GM18909 (cell line): Measurements from ENCODE around the gene STRADA.

ENCODE experiments used
- ATAC-seq: cut with Tn5 transposase; IDR thresholded peaks from one replicate; pipeline ENCODE4 v1.9.1; 2021; ENCODE audit warnings: mild to moderate bottlenecking; ENCODE audit not compliant: unreplicated experiment, poor library complexity

The STRADA gene

DNA sequence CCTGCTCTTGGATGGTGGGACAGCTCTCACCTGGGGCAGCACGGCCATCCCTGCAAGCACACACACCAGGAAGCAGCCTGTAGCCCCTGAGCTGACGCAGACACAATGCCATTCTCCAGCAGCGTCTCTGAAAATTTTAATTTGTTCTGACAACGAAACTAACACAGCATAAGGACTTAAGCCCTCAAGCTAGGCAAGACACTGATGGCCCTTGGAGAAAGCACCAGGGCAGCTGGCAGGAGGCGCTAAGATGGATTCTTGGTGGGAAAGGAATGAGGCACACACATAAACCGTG lies 38.9 kb downstream of the STRADA start:
- ATAC-seq: no peak

DNA sequence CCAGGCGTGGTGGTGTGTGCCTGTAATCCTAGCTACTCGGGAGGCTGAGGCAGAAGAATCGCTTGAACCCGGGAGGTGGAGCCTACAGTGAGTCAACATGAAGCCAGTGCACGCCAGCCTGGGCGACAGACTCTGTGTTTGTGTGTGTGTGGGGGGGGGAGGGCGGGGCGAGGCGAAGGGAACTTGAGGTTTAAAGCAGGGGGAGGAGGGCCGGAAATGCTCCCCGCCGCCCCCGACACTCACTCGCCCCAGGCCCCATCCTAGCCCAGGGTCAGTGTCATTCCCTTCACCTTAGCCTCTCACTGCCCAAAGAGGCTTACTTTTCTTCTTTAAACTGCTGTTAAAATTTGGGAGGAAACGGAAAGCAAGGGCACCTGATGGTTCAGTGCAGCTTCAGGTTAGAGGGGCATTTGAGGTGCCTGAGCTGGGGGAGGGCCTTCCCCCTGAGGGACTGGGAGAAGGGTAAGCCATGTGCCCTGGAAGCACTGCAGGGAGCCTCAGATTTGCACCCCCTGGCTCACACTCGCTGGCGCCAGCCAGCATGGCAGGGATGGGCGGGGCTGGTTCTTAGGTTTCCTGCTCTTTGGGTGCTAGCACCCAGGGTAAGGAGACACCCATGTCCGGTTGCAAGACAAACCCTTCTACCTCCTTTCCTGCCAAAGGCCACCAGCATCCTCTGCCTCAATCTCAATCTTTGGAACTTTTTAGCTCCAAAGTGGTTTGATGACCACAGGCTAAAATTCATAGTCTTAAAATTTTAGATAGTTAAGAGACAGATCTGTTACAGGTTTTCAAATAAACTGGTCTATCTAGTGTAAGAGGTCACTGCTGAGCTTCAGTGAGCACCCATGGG lies 39.5 kb downstream of the STRADA start:
- ATAC-seq: no peak

DNA sequence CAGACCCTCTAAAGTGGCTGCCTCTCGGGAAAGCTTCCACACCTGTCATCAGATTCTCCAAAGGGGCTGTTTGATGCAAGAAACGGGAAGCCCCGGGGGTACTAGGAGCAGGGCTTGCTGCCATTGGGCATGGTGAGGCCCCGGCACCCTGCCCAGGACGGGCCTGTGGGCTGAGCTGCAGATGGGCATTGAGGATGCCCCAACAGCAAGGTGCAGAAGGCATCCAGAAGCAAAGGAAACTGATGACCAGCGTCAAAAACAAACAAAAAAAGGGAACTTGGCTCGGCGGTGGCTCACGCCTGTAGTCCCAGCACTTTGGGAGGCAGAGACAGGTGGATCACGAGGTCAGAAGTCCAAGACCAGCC lies 40.2 kb downstream of the STRADA start:
- ATAC-seq: no peak

DNA sequence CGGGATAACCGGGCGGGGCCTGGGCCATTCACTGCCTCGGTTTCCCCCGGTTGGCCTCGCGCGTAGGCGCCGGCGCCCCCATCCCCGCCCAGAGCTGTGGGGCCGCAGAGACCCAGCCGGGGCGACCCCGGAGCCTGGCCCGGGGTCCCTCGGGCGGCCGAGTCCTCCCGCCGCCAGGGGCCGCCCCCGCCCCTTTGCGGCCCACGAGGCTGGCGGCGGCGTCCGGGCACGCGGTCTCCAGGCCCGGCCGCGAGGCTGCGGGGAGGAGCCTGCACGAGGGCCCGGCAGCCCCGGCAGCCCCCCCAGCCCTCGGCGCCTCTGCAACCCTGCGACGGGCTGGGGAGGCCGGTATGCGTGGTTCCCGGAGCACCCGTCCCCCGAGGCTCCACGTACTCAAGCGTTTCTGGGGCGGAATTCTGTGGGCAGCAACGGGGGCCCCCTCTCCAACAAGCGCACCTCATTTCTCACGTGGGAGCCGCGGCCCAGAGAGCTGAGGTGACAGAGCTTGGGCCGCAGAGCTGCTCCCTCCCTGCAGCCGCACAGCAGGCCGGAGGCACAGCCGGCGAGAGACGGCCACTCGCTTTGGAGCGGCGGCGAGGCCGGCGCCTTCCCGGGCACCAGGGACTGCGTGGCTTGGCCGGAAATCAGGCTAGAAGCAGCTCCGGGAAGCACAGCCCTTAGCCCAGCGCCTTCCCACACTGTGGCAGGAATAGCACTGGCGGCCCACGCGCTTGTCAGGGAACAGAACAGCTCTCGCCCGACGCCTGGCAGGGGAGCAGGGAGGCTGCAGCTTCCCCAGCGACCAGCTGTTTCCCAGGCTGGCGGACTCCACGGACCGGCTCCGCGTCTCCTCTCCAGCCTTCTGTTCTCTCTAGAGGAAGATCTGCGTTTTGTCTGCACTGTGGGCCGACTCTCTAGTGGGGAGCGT lies 40.8 kb downstream of the STRADA start:
- ATAC-seq: peak; percentile 12

DNA sequence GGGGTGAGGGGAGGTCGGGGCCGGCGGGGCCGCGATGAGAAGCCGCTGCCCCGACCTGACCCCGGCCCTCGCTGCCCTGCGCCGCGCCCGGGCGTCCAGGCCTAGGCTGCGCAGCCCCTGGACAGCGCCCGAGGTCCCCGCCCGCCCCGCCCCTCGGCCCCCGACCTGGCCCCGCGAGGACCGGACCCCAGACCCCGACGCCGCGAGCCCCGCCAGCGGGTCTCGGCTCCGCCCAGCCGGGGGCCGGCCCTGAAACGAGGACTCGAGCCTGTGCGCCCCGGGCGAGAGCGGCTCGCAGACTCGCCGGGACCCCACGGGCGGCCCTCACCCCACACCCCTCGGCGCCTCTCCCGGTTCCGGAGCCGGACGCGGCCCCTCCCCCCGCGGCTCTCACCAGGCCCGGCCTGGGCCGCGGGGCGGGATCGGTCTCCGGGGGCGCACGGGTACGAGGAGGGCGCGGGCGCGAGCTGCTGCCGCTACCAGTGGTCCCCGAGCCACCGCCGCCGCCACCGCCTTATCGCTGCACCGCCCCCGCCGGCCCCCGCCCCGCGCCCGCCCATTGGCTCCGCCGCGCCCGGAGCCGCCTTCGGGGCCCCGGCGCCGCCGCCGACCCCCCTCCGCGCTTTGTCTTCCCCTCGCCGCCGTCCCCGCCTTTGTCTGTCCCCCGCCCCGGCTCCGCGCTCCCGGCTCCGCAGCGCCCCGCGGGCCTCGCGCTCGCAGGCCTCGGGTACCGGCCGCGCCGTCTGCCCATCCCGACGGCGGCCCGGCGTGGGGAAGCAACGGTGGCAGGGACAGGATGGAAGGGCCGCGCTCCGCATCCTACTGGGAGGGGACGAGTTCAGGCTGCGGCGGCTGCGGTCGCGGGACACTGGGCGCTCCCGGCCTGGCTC lies 41.7 kb downstream of the STRADA start, which contains the start of gene LIMD2:
LIMD2 (minus strand) TSS at position 488 of the 890 bp plus-strand sequence. CDS start 827 bp downstream, outside the sequence.
- peak; percentile 20 for ATAC-seq

DNA sequence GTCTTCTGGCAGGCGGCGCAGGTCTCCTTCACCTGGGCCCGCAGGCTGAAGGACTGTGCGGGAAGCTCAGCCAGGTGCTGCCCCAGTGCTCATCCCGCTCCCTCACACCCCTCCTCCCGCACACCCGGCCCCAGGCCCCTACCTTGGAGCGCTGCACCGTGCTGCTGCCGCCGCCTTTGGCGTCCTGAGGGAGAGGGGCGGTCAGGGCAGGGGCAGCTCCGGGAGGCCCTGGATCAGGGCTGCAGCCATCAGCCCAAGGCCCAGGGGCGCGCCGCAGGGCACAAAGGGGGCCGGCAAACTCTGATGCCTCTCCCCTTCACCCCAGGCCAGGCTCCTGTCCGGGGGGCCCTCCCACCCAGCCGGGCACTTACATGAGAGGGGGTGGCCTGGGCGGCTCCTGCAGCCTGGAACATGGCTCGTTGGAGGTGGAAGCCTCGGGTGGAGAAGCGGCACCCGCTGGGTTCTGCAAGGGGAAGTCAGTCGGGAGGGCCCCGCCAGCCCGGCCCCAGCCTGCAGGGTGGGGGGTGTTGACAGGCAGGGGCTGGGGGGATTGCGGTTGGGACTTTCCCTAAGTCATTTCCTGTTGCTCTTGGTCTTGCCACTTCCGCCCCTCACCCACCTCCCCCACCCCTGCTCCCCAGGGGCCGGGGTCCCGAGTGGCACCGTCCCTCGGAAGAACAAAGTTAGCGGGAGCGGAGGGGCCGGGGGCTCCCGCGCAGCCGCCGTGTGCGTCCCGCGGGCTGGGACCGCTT lies 42.5 kb downstream of the STRADA start:
- peak; percentile 28 for ATAC-seq

DNA sequence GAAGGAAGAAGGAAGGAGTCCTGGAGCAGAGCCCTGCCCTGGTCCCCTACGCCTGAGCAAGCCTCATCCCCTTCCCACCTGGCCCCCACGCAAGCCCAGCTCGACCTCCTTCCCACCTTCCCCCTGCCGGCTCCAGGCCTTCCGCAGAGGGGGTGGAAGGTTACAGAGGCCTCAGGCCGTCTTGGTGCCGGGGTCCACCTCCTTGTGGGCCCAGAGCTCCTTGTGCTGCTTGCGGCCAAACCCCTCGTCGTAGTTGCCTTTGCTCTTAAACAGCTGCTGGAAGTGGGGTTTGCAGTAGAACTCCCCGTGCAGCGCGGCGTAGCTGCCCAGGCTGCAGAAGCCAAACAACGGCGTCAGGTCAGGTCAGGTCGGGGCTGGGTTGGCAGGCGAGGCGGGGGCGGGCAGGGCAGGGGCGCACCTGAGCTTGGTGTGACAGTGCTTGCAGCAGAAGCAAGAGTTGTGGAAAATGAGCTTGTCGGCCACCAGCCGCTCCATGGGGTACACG lies 43.2 kb downstream of the STRADA start:
- no peak for ATAC-seq

DNA sequence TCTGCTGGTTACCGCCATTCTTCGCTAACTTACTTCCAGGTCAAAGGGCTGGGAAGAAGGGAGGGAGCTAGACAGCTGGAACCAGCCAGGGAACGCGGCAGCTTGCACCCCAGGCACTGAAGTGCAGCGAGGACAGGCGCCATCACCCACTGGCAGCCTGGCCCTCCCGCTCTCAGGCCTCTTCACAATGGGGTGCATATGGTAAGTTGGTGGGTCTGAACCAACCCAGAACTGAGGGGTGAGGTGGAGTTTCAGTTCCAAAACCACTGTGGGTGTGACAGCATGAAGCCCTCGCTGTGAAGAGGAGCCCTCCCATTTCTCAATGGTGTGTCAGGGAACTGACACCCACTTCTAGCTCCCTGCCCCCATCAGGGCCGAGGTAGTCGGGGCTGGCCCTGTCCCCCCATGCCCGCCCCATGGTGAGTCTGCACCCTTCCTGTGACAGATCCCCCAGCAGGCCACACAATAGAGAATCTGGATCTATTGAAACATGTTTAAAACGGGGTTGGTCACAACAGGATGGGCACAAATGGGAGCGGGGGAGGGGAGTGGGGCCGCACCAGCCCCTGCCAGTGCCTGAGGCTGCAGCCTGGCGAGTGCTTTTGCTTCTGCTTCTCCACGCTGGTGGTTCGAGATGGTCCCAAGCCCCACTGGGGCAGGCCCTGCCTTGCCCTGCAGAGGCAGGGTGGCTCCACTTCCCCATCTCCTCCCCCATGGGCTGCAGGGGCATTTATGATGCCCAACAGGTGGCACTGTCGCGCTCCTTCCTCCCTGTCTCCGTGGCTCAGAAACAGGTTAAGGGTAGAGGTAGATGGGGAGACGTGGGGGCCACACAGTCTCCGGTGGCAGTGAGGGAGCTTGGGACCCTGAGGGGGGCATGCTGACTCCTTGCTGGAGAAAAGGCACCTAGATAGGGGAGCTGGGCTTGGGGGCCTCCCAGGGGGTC lies 44.0 kb downstream of the STRADA start:
- ATAC-seq: peak; percentile 30

DNA sequence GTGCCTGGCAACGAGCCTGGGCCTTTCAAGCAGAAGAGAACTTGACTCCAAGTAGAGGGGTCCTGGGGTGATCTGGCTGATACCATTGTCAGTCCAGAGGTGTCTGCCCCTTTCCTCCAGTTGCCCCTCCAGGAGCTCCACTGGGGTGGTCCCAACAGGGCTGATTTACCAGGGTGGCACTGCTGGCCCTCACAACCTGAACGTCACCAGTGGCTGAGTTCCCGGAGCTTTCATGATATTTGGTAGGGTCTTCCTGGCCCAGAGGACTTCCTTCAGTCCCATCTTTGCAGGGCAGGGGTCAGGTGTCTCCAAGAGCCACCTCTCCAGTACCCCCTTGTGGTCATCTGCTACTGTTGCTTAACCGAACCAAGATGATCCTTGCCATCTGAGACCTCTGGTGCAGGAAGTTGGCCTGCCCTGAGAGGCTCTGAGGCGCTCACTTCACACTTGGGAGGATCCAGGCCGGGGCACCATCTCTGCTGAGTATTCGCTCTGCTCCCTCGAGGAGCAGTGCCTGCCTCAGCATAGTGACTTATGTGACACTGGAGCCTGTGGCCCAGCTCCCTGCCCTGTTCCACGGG lies 45.1 kb downstream of the STRADA start:
- ATAC-seq: no peak

DNA sequence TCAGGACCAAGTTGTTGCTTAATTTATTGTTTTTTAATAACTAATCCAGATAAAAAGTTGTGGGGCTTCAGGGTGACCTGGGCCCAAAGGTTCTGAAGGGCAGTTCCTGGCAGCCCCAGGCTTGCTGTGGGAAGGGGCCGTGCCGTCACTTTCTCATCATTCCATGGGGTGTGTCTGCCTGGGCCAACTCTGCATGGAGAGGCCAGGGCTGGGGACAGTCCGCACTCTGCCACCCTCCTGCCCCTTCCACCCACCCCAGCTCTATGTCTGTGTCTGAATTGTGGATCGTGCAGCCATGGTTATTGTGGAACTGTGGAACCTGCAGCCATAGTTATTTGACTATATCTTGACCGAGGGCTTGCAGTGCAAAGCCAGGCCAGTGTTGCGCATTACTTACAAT lies 45.7 kb downstream of the STRADA start:
- ATAC-seq: no peak

DNA sequence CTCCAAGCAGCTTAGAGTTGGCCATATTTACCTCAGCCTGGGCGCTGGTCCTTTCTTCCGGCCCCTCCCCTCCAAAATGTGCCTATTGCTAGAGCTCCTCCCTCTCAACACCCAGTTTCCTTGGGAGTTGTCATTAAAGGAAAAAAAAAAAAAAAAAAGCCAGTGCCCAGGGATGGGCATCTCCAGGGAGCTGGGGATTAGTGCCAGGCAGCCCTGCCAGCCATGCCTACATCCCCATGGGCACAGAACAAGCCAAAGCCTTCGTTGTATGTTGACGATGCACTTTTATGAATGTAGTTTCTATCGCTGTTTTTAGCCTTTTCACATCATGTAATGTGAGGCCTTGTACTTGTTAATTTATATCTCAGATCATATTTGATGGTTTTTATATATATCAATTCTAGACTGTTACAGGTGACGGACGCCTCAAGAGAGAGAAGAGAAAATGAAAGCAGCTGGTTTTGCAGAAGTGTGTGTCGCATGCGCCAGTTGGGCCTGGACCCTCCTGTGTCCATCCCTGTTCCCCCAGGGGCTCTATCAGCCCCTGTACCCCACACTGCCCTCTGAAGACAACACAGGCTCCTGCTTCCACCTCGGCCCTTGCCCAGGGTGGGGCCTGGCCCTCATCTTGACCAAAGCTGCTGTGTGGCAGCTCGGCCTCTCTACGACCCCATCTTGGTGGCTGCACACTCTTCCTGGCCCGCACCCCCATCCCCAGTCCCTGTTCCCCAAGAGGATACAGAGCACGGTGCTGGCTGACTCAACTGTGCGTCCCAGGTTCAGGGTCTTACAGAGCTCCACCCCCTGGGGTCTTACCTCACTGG lies 46.4 kb downstream of the STRADA start:
- no peak for ATAC-seq

DNA sequence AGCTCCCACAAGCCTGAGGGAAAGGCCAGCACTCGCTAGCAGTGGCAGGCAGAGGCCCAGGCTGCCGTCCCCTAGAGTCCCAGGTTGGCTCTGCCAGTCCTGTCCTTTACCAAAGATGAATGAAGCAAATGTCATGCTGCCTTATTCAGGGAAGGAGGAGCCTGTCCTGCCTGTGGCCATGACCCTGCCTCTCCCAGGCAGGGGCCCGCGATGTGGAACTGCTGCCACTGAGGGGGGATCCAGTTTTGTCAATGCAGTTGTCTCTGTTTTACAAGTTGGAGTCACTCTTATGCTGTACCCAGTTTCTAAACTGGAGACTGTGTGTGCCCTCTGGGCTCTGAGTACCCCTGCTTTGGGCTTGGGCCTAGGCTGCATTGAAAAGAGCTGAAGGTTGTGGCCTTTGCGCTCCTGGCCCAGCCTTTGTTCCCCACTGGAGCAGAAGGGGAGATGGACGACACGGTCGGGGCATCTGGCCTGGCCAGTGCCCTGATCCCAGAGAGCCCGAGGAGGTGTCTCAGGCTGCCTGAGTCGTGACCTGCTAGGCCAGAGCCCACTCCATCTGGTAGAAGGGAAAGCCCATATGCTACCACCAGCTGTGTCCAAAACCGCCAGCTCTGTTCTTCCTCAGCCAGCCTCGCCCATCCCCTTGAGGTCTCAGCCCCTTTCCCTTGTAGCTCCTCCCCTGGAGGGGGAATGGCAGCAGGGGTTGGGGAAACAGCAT lies 47.2 kb downstream of the STRADA start:
- no peak for ATAC-seq

DNA sequence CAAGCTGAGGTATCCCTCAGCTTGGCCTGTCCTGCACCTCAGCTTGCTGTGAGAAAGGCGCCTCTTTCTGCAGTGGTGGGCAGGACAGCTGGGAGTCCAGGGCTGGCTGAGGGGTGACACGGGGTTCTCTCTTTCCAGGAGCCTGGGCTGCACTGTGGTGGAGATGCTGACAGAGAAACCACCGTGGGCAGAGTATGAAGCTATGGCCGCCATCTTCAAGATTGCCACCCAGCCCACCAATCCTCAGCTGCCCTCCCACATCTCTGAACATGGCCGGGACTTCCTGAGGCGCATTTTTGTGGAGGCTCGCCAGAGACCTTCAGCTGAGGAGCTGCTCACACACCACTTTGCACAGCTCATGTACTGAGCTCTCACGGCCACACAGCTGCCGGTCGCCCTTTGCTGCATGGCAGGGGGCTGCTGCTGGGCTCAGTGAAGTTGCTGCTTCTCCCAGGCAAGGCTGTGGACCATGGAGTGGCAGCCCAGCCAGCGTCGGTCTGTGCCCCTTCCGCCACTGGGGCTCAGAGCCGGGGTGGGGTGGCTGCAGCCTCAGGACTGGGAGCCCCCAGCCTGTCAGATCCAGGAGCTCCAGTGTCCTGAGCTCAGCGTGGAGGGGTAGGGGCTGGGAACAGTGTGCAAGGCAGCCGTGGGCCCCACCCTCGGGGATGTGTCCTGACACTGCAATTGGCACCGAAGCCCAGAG lies 48.0 kb downstream of the STRADA start:
- ATAC-seq: no peak

DNA sequence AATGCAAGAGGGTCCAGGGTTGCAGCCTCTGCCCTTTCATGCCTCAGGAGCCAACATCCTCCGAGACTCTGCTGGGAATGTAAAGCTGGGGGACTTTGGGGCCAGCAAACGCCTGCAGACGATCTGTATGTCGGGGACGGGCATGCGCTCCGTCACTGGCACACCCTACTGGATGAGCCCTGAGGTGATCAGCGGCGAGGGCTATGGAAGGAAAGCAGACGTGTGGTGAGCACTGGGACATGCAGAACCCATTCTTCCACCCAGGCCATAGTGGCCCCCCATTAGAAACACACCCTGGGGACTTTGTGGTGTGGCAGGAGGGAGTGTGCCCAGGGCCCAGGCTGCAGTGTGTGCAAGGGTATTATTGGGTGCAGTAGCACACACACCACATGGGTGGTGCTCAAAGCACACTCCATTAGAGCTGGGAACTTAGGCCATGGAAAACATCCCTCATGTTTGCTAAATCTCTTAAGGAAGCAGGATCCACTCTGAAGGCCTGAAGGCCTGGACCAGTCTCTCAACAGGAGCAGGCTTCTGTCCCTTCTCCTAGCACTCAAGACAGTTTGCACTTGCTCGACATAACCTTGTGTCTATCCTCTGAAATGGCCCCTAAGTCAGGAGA lies 49.3 kb downstream of the STRADA start:
- no peak for ATAC-seq

DNA sequence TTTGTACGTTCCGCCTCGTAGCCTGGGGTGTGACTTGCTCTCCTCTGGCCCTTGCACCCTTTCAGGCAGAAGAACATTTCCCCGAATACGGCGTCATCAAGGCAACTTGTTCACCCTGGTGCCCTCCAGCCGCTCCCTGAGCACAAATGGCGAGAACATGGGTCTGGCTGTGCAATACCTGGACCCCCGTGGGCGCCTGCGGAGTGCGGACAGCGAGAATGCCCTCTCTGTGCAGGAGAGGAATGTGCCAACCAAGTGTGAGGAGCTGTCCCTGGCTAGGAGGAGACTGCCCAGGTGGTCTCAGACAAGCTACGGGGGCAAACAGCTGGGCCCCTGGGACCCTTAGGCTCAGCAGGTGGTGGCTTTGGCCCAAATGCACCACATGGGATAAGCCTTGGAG lies 52.1 kb downstream of the STRADA start:
- ATAC-seq: no peak
